ENCODE results near the gene MIER2. TPM values are rescaled to one million over a fixed set of nuclear protein-coding genes. Genes with fewer than 3 reads are reported as not detected.

Gene MIER2
- total RNA-seq, 1 donor from 2014 or later, result 44.1 TPM

GRCh38 chr19:340620-341385 lies 3.8 kb downstream of the MIER2 start:
- Mint-ChIP-seq H3K27me3 (ENCODE audit: unreplicated experiment) (peaks cover 21% of the 10 kb centered on the region), H3K9me3 (ENCODE audit: unreplicated experiment) (no peaks in the 10 kb centered on the region), H3K27ac (ENCODE audit: unreplicated experiment) (peak overlapping the region; percentile 83), H3K4me1 (ENCODE audit: unreplicated experiment) (peaks cover 41% of the 10 kb centered on the region), H3K36me3 (ENCODE audit: low read depth, unreplicated experiment) (peaks cover 37% of the 10 kb centered on the region), H3K4me3 (ENCODE audit: unreplicated experiment) (peak overlapping the region; percentile 42)
- no peak for TF ChIP-seq CTCF (IDR thresholded peaks at IDR 0.05; ENCODE audit: unreplicated experiment)
- no peak for DNase-seq (ENCODE audit: low spot score)

- Mint-ChIP-seq H3K4me3 (ENCODE audit: unreplicated experiment) (peak overlapping the region; percentile 49), H3K36me3 (ENCODE audit: low read depth, unreplicated experiment) (peaks cover 33% of the 10 kb centered on the region), H3K27me3 (ENCODE audit: unreplicated experiment) (peaks cover 17% of the 10 kb centered on the region), H3K9me3 (ENCODE audit: unreplicated experiment) (no peaks in the 10 kb centered on the region), H3K27ac (ENCODE audit: unreplicated experiment) (no peak overlapping the region), H3K4me1 (ENCODE audit: unreplicated experiment) (peaks cover 38% of the 10 kb centered on the region)
- no peak for TF ChIP-seq CTCF (IDR thresholded peaks at IDR 0.05; ENCODE audit: unreplicated experiment)
- no peak for DNase-seq (ENCODE audit: low spot score)
Measured at GRCh38 chr19:339262-339887, 5.2 kb downstream of the MIER2 start.

GRCh38 chr19:338421-338820 lies 6.2 kb downstream of the MIER2 start:
- Mint-ChIP-seq H3K9me3 (ENCODE audit: unreplicated experiment) (no peaks in the 10 kb centered on the region), H3K27me3 (ENCODE audit: unreplicated experiment) (peaks cover 12% of the 10 kb centered on the region), H3K4me3 (ENCODE audit: unreplicated experiment) (no peak overlapping the region), H3K36me3 (ENCODE audit: low read depth, unreplicated experiment) (peaks cover 28% of the 10 kb centered on the region), H3K4me1 (ENCODE audit: unreplicated experiment) (peaks cover 33% of the 10 kb centered on the region), H3K27ac (ENCODE audit: unreplicated experiment) (no peak overlapping the region)
- TF ChIP-seq CTCF (IDR thresholded peaks at IDR 0.05; ENCODE audit: unreplicated experiment), result no peak
- no peak for DNase-seq (ENCODE audit: low spot score)

GRCh38 chr19:336067-336614 lies 8.5 kb downstream of the MIER2 start:
- TF ChIP-seq CTCF (IDR thresholded peaks at IDR 0.05; ENCODE audit: unreplicated experiment), result no peak
- peaks cover 8% of the 10 kb centered on the region for H3K27me3 Mint-ChIP-seq (ENCODE audit: unreplicated experiment)
- peaks cover 10% of the 10 kb centered on the region for H3K4me1 Mint-ChIP-seq (ENCODE audit: unreplicated experiment)
- no peak for DNase-seq (ENCODE audit: low spot score)
- no peak overlapping the region for H3K4me3 Mint-ChIP-seq (ENCODE audit: unreplicated experiment)
- H3K27ac Mint-ChIP-seq (ENCODE audit: unreplicated experiment), result no peak overlapping the region
- peaks cover 23% of the 10 kb centered on the region for H3K36me3 Mint-ChIP-seq (ENCODE audit: low read depth, unreplicated experiment)
- H3K9me3 Mint-ChIP-seq (ENCODE audit: unreplicated experiment), result no peaks in the 10 kb centered on the region

All from endothelial cell (in vitro differentiated cells).